Suprapubic skin (tissue), 4 donors: Measurements from ENCODE around the gene ALG1.

Experiments used
- CTCF ChIP-seq, 2 donors: fragments of 200-600 bp in 1 of 2; fragments of 450-650 bp in 1 of 2; sonication (generic) in 1 of 2; IDR thresholded peaks; one replicate each; pipeline ENCODE4 v1.5.1; 2016 to 2019; ENCODE audit warnings: antibody characterized with exemption in 2 of 2, mild to moderate bottlenecking in 1 of 2, moderate library complexity in 1 of 2
- EP300 ChIP-seq: sonication (generic); formaldehyde crosslinking; IDR thresholded peaks from one replicate; pipeline ENCODE4 v1.6.1; 2017; ENCODE audit warnings: antibody characterized with exemption
- POLR2AphosphoS5 ChIP-seq, 3 donors: sonication (generic); formaldehyde crosslinking; IDR thresholded peaks; one replicate each; pipeline ENCODE4 v1.6.1; 2017; ENCODE audit warnings: antibody characterized with exemption in 3 of 3

- no peak for TF ChIP-seq EP300
- no peak for TF ChIP-seq CTCF (IDR thresholded peaks at IDR 0.05)
- no peak for TF ChIP-seq POLR2AphosphoS5 (IDR thresholded peaks at IDR 0.05)
These were observed 6.7 kb upstream of the ALG1 start for GRCh38 chr16:5064915-5065314.
